ENCODE results near the gene DAP.

The DAP gene

GRCh38 chr5:10761185-10761932 is at the start of gene DAP:
Gene DAP, minus strand, starts transcription at chr5:10761234. Its CDS starts 166 bp downstream, at chr5:10761068.
- Mint-ChIP-seq H3K4me3 (peak within 1 kb of the TSS; percentile 86 to 94 (median 93)), H3K4me1 (peaks cover 50% of the 10 kb centered on the region), H3K27me3 (ENCODE audit: low read depth) (peaks cover 4% of the 10 kb centered on the region), H3K27ac (peak within 1 kb of the TSS; percentile 99 to 100 (median 99)), H3K9me3 (no peaks in the 10 kb centered on the region), H3K36me3 (ENCODE audit: low read depth) (peaks cover 10% of the 10 kb centered on the region)
- no peak for TF ChIP-seq CTCF (IDR thresholded peaks at IDR 0.05; ENCODE audit: unreplicated experiment in 3 of 3)

- Mint-ChIP-seq H3K27ac (no peak overlapping the region), H3K4me3 (no peak overlapping the region), H3K27me3 (ENCODE audit: low read depth) (no peaks in the 10 kb centered on the region), H3K4me1 (no peaks in the 10 kb centered on the region), H3K36me3 (ENCODE audit: low read depth) (no peaks in the 10 kb centered on the region), H3K9me3 (peaks cover 14% of the 10 kb centered on the region)
- no peak for TF ChIP-seq CTCF (IDR thresholded peaks at IDR 0.05; ENCODE audit: unreplicated experiment in 3 of 3)
Measured at GRCh38 chr5:10808347-10809226, 47.6 kb upstream of the DAP start.

GRCh38 chr5:10801931-10802666 is 41.1 kb upstream of the DAP start:
- Mint-ChIP-seq H3K27me3 (ENCODE audit: low read depth) (peaks cover 3% of the 10 kb centered on the region), H3K27ac (no peak overlapping the region), H3K4me3 (no peak overlapping the region), H3K9me3 (peaks cover 9% of the 10 kb centered on the region), H3K36me3 (ENCODE audit: low read depth) (no peaks in the 10 kb centered on the region), H3K4me1 (no peaks in the 10 kb centered on the region)
- no peak for TF ChIP-seq CTCF (IDR thresholded peaks at IDR 0.05; ENCODE audit: unreplicated experiment in 3 of 3)

- H3K4me3 Mint-ChIP-seq, result no peak overlapping the region
Measured at GRCh38 chr5:10800852-10801251, 39.8 kb upstream of the DAP start.

GRCh38 chr5:10797261-10797660 is 36.2 kb upstream of the DAP start:
- Mint-ChIP-seq H3K4me3 (no peak overlapping the region), H3K27ac (no peak overlapping the region), H3K4me1 (no peaks in the 10 kb centered on the region)

More at GRCh38 chr5:10800852-10801251, 39.8 kb upstream of the DAP start:
- no peaks in the 10 kb centered on the region for H3K36me3 Mint-ChIP-seq (ENCODE audit: low read depth)
- no peak for TF ChIP-seq CTCF (IDR thresholded peaks at IDR 0.05; ENCODE audit: unreplicated experiment in 3 of 3)
- H3K27me3 Mint-ChIP-seq (ENCODE audit: low read depth), result peaks cover 3% of the 10 kb centered on the region
- no peaks in the 10 kb centered on the region for H3K4me1 Mint-ChIP-seq
- H3K9me3 Mint-ChIP-seq, result peaks cover 8% of the 10 kb centered on the region
- H3K27ac Mint-ChIP-seq, result no peak overlapping the region

More at GRCh38 chr5:10797261-10797660, 36.2 kb upstream of the DAP start:
- Mint-ChIP-seq H3K27me3 (ENCODE audit: low read depth) (no peaks in the 10 kb centered on the region), H3K36me3 (ENCODE audit: low read depth) (no peaks in the 10 kb centered on the region), H3K9me3 (no peaks in the 10 kb centered on the region)
- no peak for TF ChIP-seq CTCF (IDR thresholded peaks at IDR 0.05; ENCODE audit: unreplicated experiment in 3 of 3)
